ENCODE results near the gene DIP2C. TPM values are rescaled to one million over a fixed set of nuclear protein-coding genes. Genes with fewer than 3 reads are reported as not detected.
"Not testable (repeated sequence)": the region's sequence is repeated elsewhere in the genome, so short reads cannot be mapped to it uniquely, and the experiment has no call there.

DIP2C gene
- total RNA-seq, 1 donor from 2014 or later, result 1.6 TPM

GRCh38 chr10:369221-369683 is 320.2 kb downstream of the DIP2C start:
- H3K27ac Mint-ChIP-seq, result no peak overlapping the region

GRCh38 chr10:368579-369220 is 320.8 kb downstream of the DIP2C start:
- no peak overlapping the region for H3K4me3 Mint-ChIP-seq
- intact Hi-C loops (cut with micrococcal nuclease), result no loop called here
- H3K27me3 Mint-ChIP-seq (ENCODE audit: insufficient read depth), result no peaks in the 10 kb centered on the region
- no peaks in the 10 kb centered on the region for H3K9me3 Mint-ChIP-seq
- DNase-seq (ENCODE audit: low spot score), result no peak
- H3K36me3 Mint-ChIP-seq (ENCODE audit: low read depth), result no peaks in the 10 kb centered on the region
- H3K27ac Mint-ChIP-seq, result no peak overlapping the region
- H3K4me1 Mint-ChIP-seq (ENCODE audit: low read depth), result no peaks in the 10 kb centered on the region

More at GRCh38 chr10:369221-369683, 320.2 kb downstream of the DIP2C start:
- intact Hi-C loops (cut with micrococcal nuclease), result no loop called here
- DNase-seq (ENCODE audit: low spot score), result no peak
- H3K27me3 Mint-ChIP-seq (ENCODE audit: insufficient read depth), result no peaks in the 10 kb centered on the region
- H3K4me1 Mint-ChIP-seq (ENCODE audit: low read depth), result no peaks in the 10 kb centered on the region
- H3K36me3 Mint-ChIP-seq (ENCODE audit: low read depth), result no peaks in the 10 kb centered on the region
- H3K4me3 Mint-ChIP-seq, result no peak overlapping the region
- no peaks in the 10 kb centered on the region for H3K9me3 Mint-ChIP-seq

- intact Hi-C loops (cut with micrococcal nuclease); DNase-seq (ENCODE audit: low spot score); H3K27ac Mint-ChIP-seq; H3K36me3 Mint-ChIP-seq (ENCODE audit: low read depth); H3K4me1 Mint-ChIP-seq (ENCODE audit: low read depth); H3K4me3 Mint-ChIP-seq; H3K9me3 Mint-ChIP-seq; H3K27me3 Mint-ChIP-seq (ENCODE audit: insufficient read depth): not testable (repeated sequence)
Observed at GRCh38 chr10:368107-368506, 321.4 kb downstream of the DIP2C start.

- Mint-ChIP-seq H3K27ac (no peak overlapping the region), H3K4me1 (ENCODE audit: low read depth) (no peaks in the 10 kb centered on the region), H3K4me3 (no peak overlapping the region), H3K9me3 (no peaks in the 10 kb centered on the region), H3K27me3 (ENCODE audit: insufficient read depth) (no peaks in the 10 kb centered on the region), H3K36me3 (ENCODE audit: low read depth) (no peaks in the 10 kb centered on the region)
- intact Hi-C loops (cut with micrococcal nuclease), result no loop called here
- no peak for DNase-seq (ENCODE audit: low spot score)
Observed at GRCh38 chr10:367636-368035, 321.8 kb downstream of the DIP2C start.

- no peaks in the 10 kb centered on the region for H3K4me1 Mint-ChIP-seq (ENCODE audit: low read depth)
Observed at GRCh38 chr10:366186-366585, 323.3 kb downstream of the DIP2C start.

GRCh38 chr10:364267-364775 is 325.1 kb downstream of the DIP2C start:
- H3K9me3 Mint-ChIP-seq, result no peaks in the 10 kb centered on the region
- DNase-seq (ENCODE audit: low spot score), result no peak
- intact Hi-C loops (cut with micrococcal nuclease), result no loop called here
- H3K36me3 Mint-ChIP-seq (ENCODE audit: low read depth), result no peaks in the 10 kb centered on the region
- no peak overlapping the region for H3K4me3 Mint-ChIP-seq
- no peaks in the 10 kb centered on the region for H3K27me3 Mint-ChIP-seq (ENCODE audit: insufficient read depth)
- H3K4me1 Mint-ChIP-seq (ENCODE audit: low read depth), result no peaks in the 10 kb centered on the region
- H3K27ac Mint-ChIP-seq, result no peak overlapping the region

More at GRCh38 chr10:366186-366585, 323.3 kb downstream of the DIP2C start:
- no peak for DNase-seq (ENCODE audit: low spot score)
- Mint-ChIP-seq H3K27me3 (ENCODE audit: insufficient read depth) (no peaks in the 10 kb centered on the region), H3K36me3 (ENCODE audit: low read depth) (no peaks in the 10 kb centered on the region), H3K9me3 (no peaks in the 10 kb centered on the region), H3K27ac (no peak overlapping the region), H3K4me3 (no peak overlapping the region)
- intact Hi-C loops (cut with micrococcal nuclease), result no loop called here

- intact Hi-C loops (cut with micrococcal nuclease), result no loop called here
Observed at GRCh38 chr10:363152-363551, 326.3 kb downstream of the DIP2C start.

GRCh38 chr10:361203-362081 is 328.0 kb downstream of the DIP2C start:
- DNase-seq (ENCODE audit: low spot score), result no peak
- Mint-ChIP-seq H3K27ac (no peak overlapping the region), H3K4me3 (no peak overlapping the region), H3K9me3 (no peaks in the 10 kb centered on the region), H3K36me3 (ENCODE audit: low read depth) (no peaks in the 10 kb centered on the region), H3K27me3 (ENCODE audit: insufficient read depth) (no peaks in the 10 kb centered on the region), H3K4me1 (ENCODE audit: low read depth) (no peaks in the 10 kb centered on the region)
- intact Hi-C loops (cut with micrococcal nuclease), result no loop called here

More at GRCh38 chr10:363152-363551, 326.3 kb downstream of the DIP2C start:
- Mint-ChIP-seq H3K27ac (no peak overlapping the region), H3K36me3 (ENCODE audit: low read depth) (no peaks in the 10 kb centered on the region), H3K4me3 (no peak overlapping the region), H3K27me3 (ENCODE audit: insufficient read depth) (no peaks in the 10 kb centered on the region), H3K4me1 (ENCODE audit: low read depth) (no peaks in the 10 kb centered on the region), H3K9me3 (no peaks in the 10 kb centered on the region)
- DNase-seq (ENCODE audit: low spot score), result no peak

- H3K4me3 Mint-ChIP-seq, result no peak overlapping the region
- H3K9me3 Mint-ChIP-seq, result no peaks in the 10 kb centered on the region
- no peaks in the 10 kb centered on the region for H3K4me1 Mint-ChIP-seq (ENCODE audit: low read depth)
- DNase-seq (ENCODE audit: low spot score), result no peak
- H3K27ac Mint-ChIP-seq, result no peak overlapping the region
- intact Hi-C loops (cut with micrococcal nuclease), result no loop called here
- H3K27me3 Mint-ChIP-seq (ENCODE audit: insufficient read depth), result no peaks in the 10 kb centered on the region
- no peaks in the 10 kb centered on the region for H3K36me3 Mint-ChIP-seq (ENCODE audit: low read depth)
Observed at GRCh38 chr10:360653-361052, 328.8 kb downstream of the DIP2C start.

- Mint-ChIP-seq H3K4me3 (no peak overlapping the region), H3K4me1 (ENCODE audit: low read depth) (no peaks in the 10 kb centered on the region), H3K27ac (no peak overlapping the region), H3K9me3 (no peaks in the 10 kb centered on the region), H3K36me3 (ENCODE audit: low read depth) (no peaks in the 10 kb centered on the region), H3K27me3 (ENCODE audit: insufficient read depth) (no peaks in the 10 kb centered on the region)
- no peak for DNase-seq (ENCODE audit: low spot score)
- intact Hi-C loops (cut with micrococcal nuclease), result no loop called here
Observed at GRCh38 chr10:359762-360161, 329.7 kb downstream of the DIP2C start.

- Mint-ChIP-seq H3K4me1 (ENCODE audit: low read depth) (no peaks in the 10 kb centered on the region), H3K9me3 (no peaks in the 10 kb centered on the region), H3K27me3 (ENCODE audit: insufficient read depth) (no peaks in the 10 kb centered on the region), H3K27ac (no peak overlapping the region), H3K4me3 (no peak overlapping the region), H3K36me3 (ENCODE audit: low read depth) (no peaks in the 10 kb centered on the region)
- intact Hi-C loops (cut with micrococcal nuclease), result no loop called here
- DNase-seq (ENCODE audit: low spot score), result no peak
Observed at GRCh38 chr10:359093-359492, 330.4 kb downstream of the DIP2C start.

GRCh38 chr10:357201-357950 is 332.1 kb downstream of the DIP2C start:
- Mint-ChIP-seq H3K4me3 (no peak overlapping the region), H3K9me3 (no peaks in the 10 kb centered on the region), H3K36me3 (ENCODE audit: low read depth) (no peaks in the 10 kb centered on the region), H3K27me3 (ENCODE audit: insufficient read depth) (no peaks in the 10 kb centered on the region), H3K4me1 (ENCODE audit: low read depth) (no peaks in the 10 kb centered on the region), H3K27ac (no peak overlapping the region)
- intact Hi-C loops (cut with micrococcal nuclease), result no loop called here
- DNase-seq (ENCODE audit: low spot score), result no peak

- Mint-ChIP-seq H3K27ac (no peak overlapping the region), H3K27me3 (ENCODE audit: insufficient read depth) (no peaks in the 10 kb centered on the region), H3K4me1 (ENCODE audit: low read depth) (no peaks in the 10 kb centered on the region), H3K9me3 (no peaks in the 10 kb centered on the region), H3K4me3 (no peak overlapping the region), H3K36me3 (ENCODE audit: low read depth) (no peaks in the 10 kb centered on the region)
- DNase-seq (ENCODE audit: low spot score), result no peak
- intact Hi-C loops (cut with micrococcal nuclease), result no loop called here
Observed at GRCh38 chr10:356452-356851, 333.0 kb downstream of the DIP2C start.
